BLaER1 treated with 17β-estradiol and CSF1 and Interleukin-3, amounts not matched to agents 10 nM and 100 nM (cell line): ENCODE measurements around the gene MARK1.
"Not testable (repeated sequence)": the region's sequence is repeated elsewhere in the genome, so short reads cannot be mapped to it uniquely, and the experiment has no call there.

ENCODE experiments used
- H3K27ac ChIP-seq, 11 experiments: shearing (Covaris generic); formaldehyde crosslinking; 2 replicates each; pipeline ENCODE4 v1.8.1; 2022
- H3K27me3 ChIP-seq, 11 experiments: shearing (Covaris generic); formaldehyde crosslinking; 2 replicates each; pipeline ENCODE4 v1.8.1; 2022
- H3K36me3 ChIP-seq, 11 experiments: shearing (Covaris generic); formaldehyde crosslinking; 2 replicates each; pipeline ENCODE4 v1.8.1; 2022
- H3K4me1 ChIP-seq, 10 experiments: shearing (Covaris generic); formaldehyde crosslinking; 2 replicates each; pipeline ENCODE4 v1.8.1; 2022
- H3K4me2 ChIP-seq, 11 experiments: shearing (Covaris generic); formaldehyde crosslinking; 2 replicates each; pipeline ENCODE4 v1.8.1; 2022
- H3K4me3 ChIP-seq, 10 experiments: shearing (Covaris generic); formaldehyde crosslinking; 2 replicates each; pipeline ENCODE4 v1.8.1; 2022
- H3K9ac ChIP-seq, 11 experiments: shearing (Covaris generic); formaldehyde crosslinking; 2 replicates each; pipeline ENCODE4 v1.8.1; 2022
- H3K9me3 ChIP-seq, 11 experiments: shearing (Covaris generic); formaldehyde crosslinking; replicated peaks in 1 of 11; 2 replicates each; pipeline ENCODE4 v1.8.1; 2022
- H4K20me1 ChIP-seq, 11 experiments: shearing (Covaris generic); formaldehyde crosslinking; 2 replicates each; pipeline ENCODE4 v1.8.1; 2022
- Cebpa-rat ChIP-seq, 11 experiments: shearing (Covaris generic); IDR thresholded peaks; 2 replicates each; pipeline ENCODE4 v1.8.1; 2022

MARK1 gene

DNA sequence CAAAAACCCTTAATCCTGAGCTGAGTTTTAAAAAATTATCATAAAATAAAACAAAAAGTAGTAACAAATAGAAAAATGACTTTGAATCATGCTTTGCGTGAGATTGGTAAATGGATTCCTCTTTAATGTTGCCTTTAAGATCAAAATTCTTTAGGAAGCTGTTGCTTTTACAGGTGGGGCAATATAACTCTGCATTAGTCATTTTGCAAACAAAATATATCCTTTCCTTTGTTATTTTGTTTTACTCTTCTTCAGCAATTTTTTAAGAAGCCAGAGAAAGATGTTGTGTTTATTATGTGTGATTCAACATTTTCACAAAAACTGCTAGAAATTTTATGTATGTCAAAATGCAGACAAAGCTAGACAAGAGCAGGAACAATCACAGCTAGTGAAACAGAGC is 50.0 kb downstream of the MARK1 start:
- peaks cover 0 to under 1% (median 0%) of the 10 kb centered on the region in 10 experiments; a peak in 1 of 20 replicates for H3K4me1 ChIP-seq
- no peak overlapping the region for H3K9ac ChIP-seq
- no peak for TF ChIP-seq Cebpa-rat (IDR thresholded peaks at IDR 0.05)
- H4K20me1 ChIP-seq: no peaks in the 10 kb centered on the region
- H3K27me3 ChIP-seq: no peaks in the 10 kb centered on the region
- H3K36me3 ChIP-seq: peaks cover 0 to 8% (median 0%) of the 10 kb centered on the region in 11 experiments; a peak in 3 of 22 replicates
- H3K9me3 ChIP-seq: peaks cover 23 to 34% (median 24%) of the 10 kb centered on the region in 11 experiments
- H3K4me3 ChIP-seq: no peak overlapping the region
- no peak overlapping the region for H3K27ac ChIP-seq
- H3K4me2 ChIP-seq: no peak overlapping the region

- no peaks in the 10 kb centered on the region for H3K27me3 ChIP-seq
- H3K27ac ChIP-seq: no peak overlapping the region
- H3K4me1 ChIP-seq: no peaks in the 10 kb centered on the region
- H3K9ac ChIP-seq: no peak overlapping the region
- no peak overlapping the region for H3K4me3 ChIP-seq
- peaks cover 0 to 5% (median 0%) of the 10 kb centered on the region in 11 experiments; a peak in 3 of 22 replicates for H3K36me3 ChIP-seq
- no peak for TF ChIP-seq Cebpa-rat (IDR thresholded peaks at IDR 0.05)
- peaks cover 10 to 20% (median 11%) of the 10 kb centered on the region in 11 experiments for H3K9me3 ChIP-seq
- H4K20me1 ChIP-seq: no peaks in the 10 kb centered on the region
- no peak overlapping the region for H3K4me2 ChIP-seq
Observed at GRCh38 chr1:220579317-220579716, 51.4 kb downstream of the MARK1 start.

DNA sequence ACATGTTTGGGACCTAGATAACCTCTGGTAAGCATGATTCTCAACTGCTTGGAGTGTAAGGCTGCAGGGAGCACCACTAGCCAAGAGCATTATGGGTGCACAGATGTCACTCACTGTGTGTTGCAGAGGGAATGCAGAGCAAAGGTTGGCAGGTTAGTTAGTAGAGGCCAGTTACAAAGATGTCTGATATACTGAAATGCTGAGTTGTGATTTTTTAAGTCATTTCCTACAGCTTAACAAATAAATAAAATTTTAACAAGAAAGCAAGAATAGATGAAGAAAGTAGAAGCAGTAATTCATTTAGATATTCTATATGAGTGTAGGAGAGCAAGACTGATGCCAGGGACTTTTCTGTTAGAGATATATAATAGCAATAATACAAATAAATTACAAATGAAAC is 64.8 kb downstream of the MARK1 start:
- no peak for TF ChIP-seq Cebpa-rat (IDR thresholded peaks at IDR 0.05)
- Histone ChIP-seq H3K9me3 (peaks cover 0 to 3% (median 0%) of the 10 kb centered on the region in 11 experiments; a peak in 1 of 22 replicates), H3K4me3 (no peak overlapping the region), H4K20me1 (no peaks in the 10 kb centered on the region), H3K4me2 (no peak overlapping the region), H3K4me1 (no peaks in the 10 kb centered on the region), H3K27ac (no peak overlapping the region), H3K27me3 (no peaks in the 10 kb centered on the region), H3K36me3 (peaks cover 0 to 14% (median 0%) of the 10 kb centered on the region in 11 experiments; a peak in 4 of 22 replicates), H3K9ac (no peak overlapping the region)

GRCh38 chr1:220594356-220594755 is 66.4 kb downstream of the MARK1 start:
- TF ChIP-seq Cebpa-rat (IDR thresholded peaks at IDR 0.05): no peak
- Histone ChIP-seq H3K9ac (no peak overlapping the region), H3K36me3 (peaks cover 0 to 8% (median 0%) of the 10 kb centered on the region in 11 experiments; a peak in 4 of 22 replicates), H3K4me2 (no peak overlapping the region), H3K27me3 (no peaks in the 10 kb centered on the region), H3K27ac (no peak overlapping the region), H3K9me3 (no peaks in the 10 kb centered on the region), H3K4me1 (no peaks in the 10 kb centered on the region), H3K4me3 (no peak overlapping the region), H4K20me1 (no peaks in the 10 kb centered on the region)

- Histone ChIP-seq H3K9ac (no peak overlapping the region), H3K4me3 (no peak overlapping the region), H3K4me2 (no peak overlapping the region), H3K36me3 (peaks cover 0 to 6% (median 0%) of the 10 kb centered on the region in 11 experiments; a peak in 4 of 22 replicates), H3K27me3 (no peaks in the 10 kb centered on the region), H3K4me1 (no peaks in the 10 kb centered on the region), H3K27ac (no peak overlapping the region), H3K9me3 (no peaks in the 10 kb centered on the region), H4K20me1 (no peaks in the 10 kb centered on the region)
- no peak for TF ChIP-seq Cebpa-rat (IDR thresholded peaks at IDR 0.05)
Observed at GRCh38 chr1:220595179-220595578, 67.2 kb downstream of the MARK1 start.

GRCh38 chr1:220604926-220605325 is 77.0 kb downstream of the MARK1 start:
- Histone ChIP-seq H3K36me3 (no peaks in the 10 kb centered on the region), H3K27me3 (no peaks in the 10 kb centered on the region), H3K9ac (no peak overlapping the region), H3K4me1 (no peaks in the 10 kb centered on the region), H3K9me3 (peaks cover 0 to 5% (median 0%) of the 10 kb centered on the region in 11 experiments; a peak in 1 of 22 replicates), H3K4me3 (no peak overlapping the region), H3K27ac (no peak overlapping the region), H3K4me2 (no peak overlapping the region), H4K20me1 (no peaks in the 10 kb centered on the region)
- TF ChIP-seq Cebpa-rat (IDR thresholded peaks at IDR 0.05): no peak

DNA sequence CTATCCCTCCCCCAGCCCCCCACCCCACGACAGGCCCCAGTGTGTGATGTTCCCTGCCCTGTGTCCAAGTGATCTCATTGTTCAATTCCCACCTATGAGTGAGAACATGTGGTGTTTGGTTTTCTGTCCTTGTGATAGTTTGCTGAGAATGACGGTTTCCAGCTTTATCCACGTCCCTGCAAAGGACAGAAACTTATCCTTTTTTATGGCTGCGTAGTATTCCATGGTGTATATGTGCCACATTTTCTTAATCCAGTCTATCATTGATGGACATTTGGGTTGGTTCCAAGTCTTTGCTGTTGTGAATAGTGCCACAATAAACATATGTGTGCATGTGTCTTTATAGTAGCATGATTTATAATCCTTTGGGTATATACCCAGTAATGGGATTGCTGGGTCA is 77.7 kb downstream of the MARK1 start:
- not testable (repeated sequence) for H3K4me1 ChIP-seq, H3K4me2 ChIP-seq, H3K9me3 ChIP-seq, H3K9ac ChIP-seq, H3K4me3 ChIP-seq, H3K27ac ChIP-seq, H4K20me1 ChIP-seq, H3K36me3 ChIP-seq, H3K27me3 ChIP-seq

GRCh38 chr1:220611100-220611499 is 83.2 kb downstream of the MARK1 start:
- H4K20me1 ChIP-seq, H3K9me3 ChIP-seq, H3K9ac ChIP-seq, H3K27ac ChIP-seq, H3K4me2 ChIP-seq, H3K36me3 ChIP-seq, H3K4me1 ChIP-seq, H3K27me3 ChIP-seq, H3K4me3 ChIP-seq: not testable (repeated sequence)

GRCh38 chr1:220616836-220617235 is 88.9 kb downstream of the MARK1 start:
- Histone ChIP-seq H3K27ac (no peak overlapping the region), H3K27me3 (no peaks in the 10 kb centered on the region), H3K9ac (no peak overlapping the region), H3K4me1 (no peaks in the 10 kb centered on the region), H3K4me3 (no peak overlapping the region), H4K20me1 (no peaks in the 10 kb centered on the region), H3K4me2 (no peak overlapping the region), H3K36me3 (peaks cover 0 to 14% (median 0%) of the 10 kb centered on the region in 11 experiments; a peak in 3 of 22 replicates), H3K9me3 (no peaks in the 10 kb centered on the region)
- TF ChIP-seq Cebpa-rat (IDR thresholded peaks at IDR 0.05): no peak

DNA sequence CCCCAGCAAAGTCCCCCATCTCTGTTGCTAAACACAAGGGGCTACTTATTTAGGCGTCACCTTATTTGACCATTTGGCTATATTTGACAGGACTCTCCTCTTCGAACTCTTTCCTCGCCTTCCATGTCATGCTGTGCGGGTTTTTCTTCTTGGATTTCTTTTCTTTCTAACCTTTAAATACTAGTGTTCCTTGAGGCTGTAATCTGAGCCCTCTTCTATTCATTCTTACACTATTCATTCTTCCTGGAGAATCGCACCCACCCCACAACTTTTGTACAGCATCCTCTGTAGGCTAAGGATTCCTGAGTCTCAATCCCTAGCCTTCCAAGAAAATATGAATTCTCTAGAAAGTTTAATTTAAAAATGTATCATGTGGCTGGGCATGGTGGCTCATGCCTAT is 100.5 kb downstream of the MARK1 start:
- Histone ChIP-seq H4K20me1 (no peaks in the 10 kb centered on the region), H3K4me1 (no peaks in the 10 kb centered on the region), H3K27ac (no peak overlapping the region), H3K9ac (no peak overlapping the region), H3K9me3 (no peaks in the 10 kb centered on the region), H3K27me3 (no peaks in the 10 kb centered on the region), H3K36me3 (peaks cover 0 to 14% (median 4%) of the 10 kb centered on the region in 11 experiments; a peak in 2 of 22 replicates), H3K4me2 (no peak overlapping the region), H3K4me3 (no peak overlapping the region)
- no peak for TF ChIP-seq Cebpa-rat (IDR thresholded peaks at IDR 0.05)
